ENCODE measurements around the gene ERBIN. TPM values are rescaled to one million over a fixed set of nuclear protein-coding genes. Genes with fewer than 3 reads are reported as not detected.
A peak's percentile ranks its signal among the peaks of the same experiment; 100 is the strongest.

ERBIN gene
- polyA plus RNA-seq, 2 of the 4 experiments (the other 2 are of a cell fraction): 24.3 to 57.7 TPM

DNA sequence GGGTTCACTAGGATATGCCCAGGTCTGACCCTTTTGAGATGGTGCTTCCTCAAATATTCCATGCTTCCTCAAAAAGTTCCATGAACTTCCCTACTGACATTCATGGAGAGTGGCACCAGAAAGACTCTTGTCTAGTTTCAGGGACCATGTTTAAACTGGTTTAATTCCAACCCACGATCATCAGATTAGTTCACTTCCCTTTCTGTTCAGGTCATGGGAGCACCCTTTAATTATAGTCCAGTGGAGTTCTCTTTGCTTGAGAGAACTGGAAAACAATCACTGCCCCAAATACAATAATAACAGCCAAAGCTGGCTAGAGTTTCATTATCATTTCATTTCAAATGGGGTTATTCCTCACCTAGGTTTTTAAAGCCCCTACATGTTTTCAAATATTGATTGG lies 9.7 kb upstream of the ERBIN start:
- Histone ChIP-seq H3K4me2 (no peak overlapping the region), H3K4me3 (no peak overlapping the region), H3K27ac (no peak overlapping the region), H3K4me1 (peaks cover 21% of the 10 kb centered on the region), H3K9me3 (no peaks in the 10 kb centered on the region)
- FAIRE-seq: no peak
- ChIA-PET CTCF (no interaction called here), POLR2A (interaction anchor here (0.6 kb wide), 1 partner anchor 9 kb away, joined by 3 read pairs; the partner anchor contains the start of gene ERBIN)
- no peak for DNase-seq (ENCODE audit: low read depth in 1 of 2, low spot score in 1 of 2)
- 69% methylated on average over 1 of the region's 1 CpG for WGBS (ENCODE audit: missing lambda C conversion rate)
- ATAC-seq: no peak
- TF ChIP-seq, protein P1, sequence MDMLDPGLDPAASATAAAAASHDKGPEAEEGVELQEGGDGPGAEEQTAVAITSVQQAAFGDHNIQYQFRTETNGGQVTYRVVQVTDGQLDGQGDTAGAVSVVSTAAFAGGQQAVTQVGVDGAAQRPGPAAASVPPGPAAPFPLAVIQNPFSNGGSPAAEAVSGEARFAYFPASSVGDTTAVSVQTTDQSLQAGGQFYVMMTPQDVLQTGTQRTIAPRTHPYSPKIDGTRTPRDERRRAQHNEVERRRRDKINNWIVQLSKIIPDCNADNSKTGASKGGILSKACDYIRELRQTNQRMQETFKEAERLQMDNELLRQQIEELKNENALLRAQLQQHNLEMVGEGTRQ (IDR thresholded peaks at IDR 0.05): no peak
- no peak for TF ChIP-seq HOXA7 (CRISPR knock-in tag; IDR thresholded peaks at IDR 0.05)

DNA sequence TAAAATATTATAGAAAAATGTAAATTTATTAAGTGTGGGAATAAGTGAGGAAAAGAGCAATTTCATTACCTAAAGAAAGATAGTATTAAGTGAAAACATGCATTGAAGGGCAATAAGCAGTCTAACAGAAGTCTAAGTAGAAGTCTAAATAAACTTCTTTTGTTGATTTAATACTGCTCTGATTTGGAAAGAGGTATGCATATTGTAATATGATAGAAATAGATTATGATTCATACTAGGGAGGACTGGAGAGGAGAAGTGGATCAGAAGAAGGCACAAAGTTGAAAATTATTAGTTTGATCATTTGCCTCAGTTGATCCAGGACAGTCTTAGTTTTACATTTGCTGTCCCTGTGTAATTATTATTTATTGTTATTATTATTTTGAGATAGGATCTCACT lies 6.6 kb upstream of the ERBIN start:
- Histone ChIP-seq H3K4me1 (peaks cover 45% of the 10 kb centered on the region), H3K4me3 (no peak overlapping the region), H3K4me2 (peak overlapping the region; percentile 32; the same call in 1 of the 3 replicates), H3K9me3 (no peaks in the 10 kb centered on the region), H3K27ac (no peak overlapping the region)
- TF ChIP-seq BHLHE40 (IDR thresholded peaks at IDR 0.05; ENCODE audit: low read depth, low read length) (no peak), HOXB13 (CRISPR knock-in tag; IDR thresholded peaks at IDR 0.05; ENCODE audit: low read depth) (no peak), CBX2 (IDR thresholded peaks at IDR 0.05; ENCODE audit: borderline replicate concordance, low read depth) (no peak), KDM1A (IDR thresholded peaks at IDR 0.05; ENCODE audit: low read depth) (no peak), JUNB (IDR thresholded peaks at IDR 0.05) (no peak), EP300 (IDR thresholded peaks at IDR 0.05) (no peak), MAZ (IDR thresholded peaks at IDR 0.05; ENCODE audit: borderline replicate concordance, low read depth, low read length) (no peak), SMC3 (IDR thresholded peaks at IDR 0.05) (no peak), CBX8 (IDR thresholded peaks at IDR 0.05) (no peak), RCOR1 (IDR thresholded peaks at IDR 0.05; ENCODE audit: low read depth, low read length) (no peak), POLR2A (IDR thresholded peaks at IDR 0.05; ENCODE audit: low read length) (no peak), KDM5A (IDR thresholded peaks at IDR 0.05) (no peak), JUN (IDR thresholded peaks at IDR 0.05) (no peak)
- TF ChIP-seq, protein P2, sequence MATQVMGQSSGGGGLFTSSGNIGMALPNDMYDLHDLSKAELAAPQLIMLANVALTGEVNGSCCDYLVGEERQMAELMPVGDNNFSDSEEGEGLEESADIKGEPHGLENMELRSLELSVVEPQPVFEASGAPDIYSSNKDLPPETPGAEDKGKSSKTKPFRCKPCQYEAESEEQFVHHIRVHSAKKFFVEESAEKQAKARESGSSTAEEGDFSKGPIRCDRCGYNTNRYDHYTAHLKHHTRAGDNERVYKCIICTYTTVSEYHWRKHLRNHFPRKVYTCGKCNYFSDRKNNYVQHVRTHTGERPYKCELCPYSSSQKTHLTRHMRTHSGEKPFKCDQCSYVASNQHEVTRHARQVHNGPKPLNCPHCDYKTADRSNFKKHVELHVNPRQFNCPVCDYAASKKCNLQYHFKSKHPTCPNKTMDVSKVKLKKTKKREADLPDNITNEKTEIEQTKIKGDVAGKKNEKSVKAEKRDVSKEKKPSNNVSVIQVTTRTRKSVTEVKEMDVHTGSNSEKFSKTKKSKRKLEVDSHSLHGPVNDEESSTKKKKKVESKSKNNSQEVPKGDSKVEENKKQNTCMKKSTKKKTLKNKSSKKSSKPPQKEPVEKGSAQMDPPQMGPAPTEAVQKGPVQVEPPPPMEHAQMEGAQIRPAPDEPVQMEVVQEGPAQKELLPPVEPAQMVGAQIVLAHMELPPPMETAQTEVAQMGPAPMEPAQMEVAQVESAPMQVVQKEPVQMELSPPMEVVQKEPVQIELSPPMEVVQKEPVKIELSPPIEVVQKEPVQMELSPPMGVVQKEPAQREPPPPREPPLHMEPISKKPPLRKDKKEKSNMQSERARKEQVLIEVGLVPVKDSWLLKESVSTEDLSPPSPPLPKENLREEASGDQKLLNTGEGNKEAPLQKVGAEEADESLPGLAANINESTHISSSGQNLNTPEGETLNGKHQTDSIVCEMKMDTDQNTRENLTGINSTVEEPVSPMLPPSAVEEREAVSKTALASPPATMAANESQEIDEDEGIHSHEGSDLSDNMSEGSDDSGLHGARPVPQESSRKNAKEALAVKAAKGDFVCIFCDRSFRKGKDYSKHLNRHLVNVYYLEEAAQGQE (IDR thresholded peaks at IDR 0.05): no peak
- TF ChIP-seq, protein P3, sequence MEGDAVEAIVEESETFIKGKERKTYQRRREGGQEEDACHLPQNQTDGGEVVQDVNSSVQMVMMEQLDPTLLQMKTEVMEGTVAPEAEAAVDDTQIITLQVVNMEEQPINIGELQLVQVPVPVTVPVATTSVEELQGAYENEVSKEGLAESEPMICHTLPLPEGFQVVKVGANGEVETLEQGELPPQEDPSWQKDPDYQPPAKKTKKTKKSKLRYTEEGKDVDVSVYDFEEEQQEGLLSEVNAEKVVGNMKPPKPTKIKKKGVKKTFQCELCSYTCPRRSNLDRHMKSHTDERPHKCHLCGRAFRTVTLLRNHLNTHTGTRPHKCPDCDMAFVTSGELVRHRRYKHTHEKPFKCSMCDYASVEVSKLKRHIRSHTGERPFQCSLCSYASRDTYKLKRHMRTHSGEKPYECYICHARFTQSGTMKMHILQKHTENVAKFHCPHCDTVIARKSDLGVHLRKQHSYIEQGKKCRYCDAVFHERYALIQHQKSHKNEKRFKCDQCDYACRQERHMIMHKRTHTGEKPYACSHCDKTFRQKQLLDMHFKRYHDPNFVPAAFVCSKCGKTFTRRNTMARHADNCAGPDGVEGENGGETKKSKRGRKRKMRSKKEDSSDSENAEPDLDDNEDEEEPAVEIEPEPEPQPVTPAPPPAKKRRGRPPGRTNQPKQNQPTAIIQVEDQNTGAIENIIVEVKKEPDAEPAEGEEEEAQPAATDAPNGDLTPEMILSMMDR (IDR thresholded peaks at IDR 0.05): no peak
- TF ChIP-seq, protein P4, sequence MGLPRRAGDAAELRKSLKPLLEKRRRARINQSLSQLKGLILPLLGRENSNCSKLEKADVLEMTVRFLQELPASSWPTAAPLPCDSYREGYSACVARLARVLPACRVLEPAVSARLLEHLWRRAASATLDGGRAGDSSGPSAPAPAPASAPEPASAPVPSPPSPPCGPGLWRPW (IDR thresholded peaks at IDR 0.05): no peak
- POLR2A ChIA-PET: no interaction called here
- FAIRE-seq: no peak
- no peak for DNase-seq (ENCODE audit: low read depth in 1 of 2, low spot score in 1 of 2)
- ATAC-seq: no peak
- CTCF ChIA-PET: no interaction called here

DNA sequence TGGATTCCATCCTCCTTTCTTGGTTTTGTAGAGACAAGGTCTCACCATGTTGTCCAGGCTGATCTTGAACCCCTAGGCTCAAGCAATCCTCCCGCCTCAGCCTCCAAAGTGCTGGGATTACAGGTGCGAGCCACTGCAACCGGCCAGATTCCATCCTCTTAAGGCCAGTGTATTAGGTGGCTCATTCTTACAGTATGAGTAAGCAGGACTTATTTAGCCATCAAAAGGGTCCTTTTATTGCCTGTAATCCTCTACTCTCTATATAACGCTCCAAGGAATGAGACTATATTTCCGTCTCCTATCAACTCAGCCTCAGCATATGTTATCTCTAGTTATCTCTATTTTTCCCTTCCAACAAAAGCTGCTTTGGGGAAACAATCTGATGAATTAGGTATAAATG lies 3.0 kb upstream of the ERBIN start:
- WGBS (ENCODE audit: missing lambda C conversion rate): 86% methylated on average over 5 of the region's 5 CpGs
- no peak for FAIRE-seq

More for the DNA sequence above, 3.0 kb upstream of the ERBIN start:
- TF ChIP-seq RFX5 (IDR thresholded peaks at IDR 0.05) (no peak), KDM5A (IDR thresholded peaks at IDR 0.05) (no peak)
- H3K4me3 ChIP-seq: no peak overlapping the region
- DNase-seq (ENCODE audit: low read depth in 1 of 2, low spot score in 1 of 2) (no peak), ATAC-seq (no peak)
- ChIA-PET POLR2A (no interaction called here), CTCF (interaction anchor here (1.1 to 2.6 kb wide), 3 partner anchors 38 to 180 kb away, joined by 3 to 5 read pairs (median 5); no protein-coding TSS in a partner anchor)
- H3K9me3 ChIP-seq: no peaks in the 10 kb centered on the region
- peaks cover 43% of the 10 kb centered on the region for H3K4me1 ChIP-seq
- no peak overlapping the region for H3K4me2 ChIP-seq
- H3K27ac ChIP-seq: no peak overlapping the region

All from A549 (cell line).